DND-41 (cell line): ENCODE measurements around the gene CAPN1.

ENCODE experiments used
- EZH2 ChIP-seq: IDR thresholded peaks from 3 replicates; pipeline ENCODE4 v1.6.1; 2012; ENCODE audit warnings: borderline replicate concordance, low read depth, mild to moderate bottlenecking, moderate library complexity, low read length, inconsistent platforms; ENCODE audit not compliant: severe bottlenecking
- TF ChIP-seq, protein P1 (sequence below): IDR thresholded peaks from 2 replicates; pipeline ENCODE4 v1.5.1; 2012; ENCODE audit warnings: borderline replicate concordance, low read length, moderate library complexity, mild to moderate bottlenecking; ENCODE audit not compliant: poor library complexity, severe bottlenecking; ENCODE audit errors: extremely low read depth

DNA sequence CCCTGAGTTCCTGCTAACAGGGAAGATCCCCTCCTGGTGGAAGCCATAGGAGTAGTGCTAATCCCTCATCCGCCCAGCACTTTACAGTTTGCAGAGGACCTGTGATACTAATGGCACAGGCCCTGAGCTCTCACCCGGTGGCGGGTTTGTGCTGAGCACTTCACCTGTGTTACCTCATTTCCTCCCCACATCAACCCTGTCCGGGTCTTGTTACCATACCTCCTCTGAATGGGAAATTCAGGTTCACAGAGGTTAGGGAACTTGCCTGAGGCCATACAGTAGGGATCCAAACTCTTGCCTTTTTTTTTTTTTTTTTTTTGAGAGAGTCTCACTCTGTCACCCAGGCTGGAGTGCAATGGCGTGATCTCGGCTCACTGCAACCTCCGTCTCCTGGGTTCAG lies 25.2 kb downstream of the CAPN1 start:
- TF ChIP-seq, protein P1, sequence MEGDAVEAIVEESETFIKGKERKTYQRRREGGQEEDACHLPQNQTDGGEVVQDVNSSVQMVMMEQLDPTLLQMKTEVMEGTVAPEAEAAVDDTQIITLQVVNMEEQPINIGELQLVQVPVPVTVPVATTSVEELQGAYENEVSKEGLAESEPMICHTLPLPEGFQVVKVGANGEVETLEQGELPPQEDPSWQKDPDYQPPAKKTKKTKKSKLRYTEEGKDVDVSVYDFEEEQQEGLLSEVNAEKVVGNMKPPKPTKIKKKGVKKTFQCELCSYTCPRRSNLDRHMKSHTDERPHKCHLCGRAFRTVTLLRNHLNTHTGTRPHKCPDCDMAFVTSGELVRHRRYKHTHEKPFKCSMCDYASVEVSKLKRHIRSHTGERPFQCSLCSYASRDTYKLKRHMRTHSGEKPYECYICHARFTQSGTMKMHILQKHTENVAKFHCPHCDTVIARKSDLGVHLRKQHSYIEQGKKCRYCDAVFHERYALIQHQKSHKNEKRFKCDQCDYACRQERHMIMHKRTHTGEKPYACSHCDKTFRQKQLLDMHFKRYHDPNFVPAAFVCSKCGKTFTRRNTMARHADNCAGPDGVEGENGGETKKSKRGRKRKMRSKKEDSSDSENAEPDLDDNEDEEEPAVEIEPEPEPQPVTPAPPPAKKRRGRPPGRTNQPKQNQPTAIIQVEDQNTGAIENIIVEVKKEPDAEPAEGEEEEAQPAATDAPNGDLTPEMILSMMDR = no peak
- no peak for TF ChIP-seq EZH2
